DOHH2 (cell line): Measurements from ENCODE around the gene LDLRAD4.
"Not testable (repeated sequence)": the region's sequence is repeated elsewhere in the genome, so short reads cannot be mapped to it uniquely, and the experiment has no call there.

Experiments used
- H3F3A ChIP-seq: fragments of 200-600 bp; sonication (generic), shearing (Covaris generic); 2 replicates; pipeline ENCODE4 v1.6.0; 2016; ENCODE audit warnings: antibody characterized with exemption, mild to moderate bottlenecking; ENCODE audit not compliant: control insufficient read depth, insufficient read depth
- H3K27ac ChIP-seq: fragments of 200-600 bp; sonication (generic); 2 replicates; pipeline ENCODE4 v1.5.1; 2014; ENCODE audit warnings: low read depth, mild to moderate bottlenecking, low read length, moderate library complexity
- H3K27me3 ChIP-seq: fragments of 200-600 bp; sonication (generic); 2 replicates; pipeline ENCODE4 v1.6.1; 2014; ENCODE audit warnings: mild to moderate bottlenecking, low read length, mixed read lengths; ENCODE audit not compliant: control insufficient read depth
- H3K36me3 ChIP-seq: fragments of 200-600 bp; sonication (generic); 2 replicates; pipeline ENCODE4 v1.6.1; 2014; ENCODE audit warnings: mild to moderate bottlenecking, low read length, moderate library complexity, mixed read lengths; ENCODE audit not compliant: control insufficient read depth
- H3K4me1 ChIP-seq: fragments of 200-600 bp; sonication (generic); 2 replicates; pipeline ENCODE4 v1.6.1; 2014; ENCODE audit warnings: mild to moderate bottlenecking, low read length, mixed read lengths; ENCODE audit not compliant: control insufficient read depth
- H3K4me2 ChIP-seq: fragments of 200-600 bp; sonication (generic); 2 replicates; pipeline ENCODE4 v1.6.0; 2014; ENCODE audit warnings: mild to moderate bottlenecking, low read length, moderate library complexity
- H3K4me3 ChIP-seq: fragments of 200-600 bp; sonication (generic); 2 replicates; pipeline ENCODE4 v1.5.1; 2014; ENCODE audit warnings: mild to moderate bottlenecking, low read length, mixed read lengths
- H3K79me2 ChIP-seq: fragments of 200-600 bp; sonication (generic); 2 replicates; pipeline ENCODE4 v1.6.1; 2014; ENCODE audit warnings: mild to moderate bottlenecking, low read length, mixed read lengths; ENCODE audit not compliant: control insufficient read depth
- H3K9me2 ChIP-seq: fragments of 200-600 bp; sonication (generic); replicated peaks from 2 replicates; pipeline ENCODE4 v1.6.1; 2014; ENCODE audit warnings: mild to moderate bottlenecking, low read length, mixed read lengths; ENCODE audit not compliant: control insufficient read depth
- H3K9me3 ChIP-seq: fragments of 200-600 bp; sonication (generic); 2 replicates; pipeline ENCODE4 v1.6.1; 2014; ENCODE audit warnings: antibody characterized with exemption, low read length, mixed read lengths; ENCODE audit not compliant: control insufficient read depth, insufficient read depth
- H4K20me1 ChIP-seq: fragments of 200-600 bp; sonication (generic); 2 replicates; pipeline ENCODE4 v1.6.0; 2014; ENCODE audit warnings: low read depth, mild to moderate bottlenecking, antibody characterized with exemption, low read length, moderate library complexity; ENCODE audit not compliant: control insufficient read depth, insufficient read depth
- CTCF ChIP-seq: fragments of 200-600 bp; sonication (generic); IDR thresholded peaks from one replicate; pipeline ENCODE4 v1.5.1; 2014; ENCODE audit warnings: antibody characterized with exemption, mild to moderate bottlenecking, low read depth, low read length; ENCODE audit not compliant: poor library complexity, severe bottlenecking
- EZH2phosphoT487 ChIP-seq: fragments of 200-600 bp; sonication (generic); IDR thresholded peaks from 2 replicates; pipeline ENCODE4 v1.6.1; 2017; ENCODE audit warnings: borderline replicate concordance, mild to moderate bottlenecking, antibody characterized with exemption, low read length, moderate library complexity, mixed read lengths

Gene LDLRAD4

GRCh38 chr18:13688191-13689136 is 469.9 kb downstream of the LDLRAD4 start:
- no peak overlapping the region for H3K4me2 ChIP-seq
- no peaks in the 10 kb centered on the region for H3K36me3 ChIP-seq
- H3K9me3 ChIP-seq = no peaks in the 10 kb centered on the region
- H3K4me1 ChIP-seq = no peaks in the 10 kb centered on the region
- no peak for TF ChIP-seq EZH2phosphoT487
- H3K27ac ChIP-seq = no peak overlapping the region
- peaks cover 9% of the 10 kb centered on the region; the same call in 1 of the 2 replicates for H4K20me1 ChIP-seq
- H3F3A ChIP-seq = no peaks in the 10 kb centered on the region
- H3K27me3 ChIP-seq = no peaks in the 10 kb centered on the region
- H3K9me2 ChIP-seq = no peaks in the 10 kb centered on the region
- no peak overlapping the region for H3K4me3 ChIP-seq
- H3K79me2 ChIP-seq = peaks cover 88% of the 10 kb centered on the region

GRCh38 chr18:13690060-13690459 is 471.5 kb downstream of the LDLRAD4 start:
- H3K4me1 ChIP-seq, H3K36me3 ChIP-seq, H3K4me3 ChIP-seq, H3K9me3 ChIP-seq, H3K4me2 ChIP-seq, H3F3A ChIP-seq, H3K27ac ChIP-seq, H3K27me3 ChIP-seq, H4K20me1 ChIP-seq, H3K9me2 ChIP-seq: not testable (repeated sequence)
- peaks cover 84% of the 10 kb centered on the region for H3K79me2 ChIP-seq

- not testable (repeated sequence) for H3K4me1 ChIP-seq, H3K27ac ChIP-seq, H3K36me3 ChIP-seq, H3K27me3 ChIP-seq, H3K4me2 ChIP-seq, H3F3A ChIP-seq, H4K20me1 ChIP-seq, H3K9me2 ChIP-seq, H3K4me3 ChIP-seq, H3K9me3 ChIP-seq
- H3K79me2 ChIP-seq = peaks cover 78% of the 10 kb centered on the region
These were observed 476.8 kb downstream of the LDLRAD4 start for GRCh38 chr18:13695337-13695736.

GRCh38 chr18:13696961-13697360 is 478.4 kb downstream of the LDLRAD4 start:
- Histone ChIP-seq H3F3A (no peaks in the 10 kb centered on the region), H3K4me1 (peaks cover 11% of the 10 kb centered on the region), H3K4me2 (no peak overlapping the region), H3K79me2 (peaks cover 84% of the 10 kb centered on the region), H3K36me3 (peaks cover 7% of the 10 kb centered on the region), H3K27me3 (no peaks in the 10 kb centered on the region), H3K4me3 (no peak overlapping the region), H3K27ac (no peak overlapping the region), H3K9me3 (peaks cover 12% of the 10 kb centered on the region; the same call in 1 of the 2 replicates), H4K20me1 (no peaks in the 10 kb centered on the region), H3K9me2 (no peaks in the 10 kb centered on the region)
- no peak for TF ChIP-seq CTCF
- TF ChIP-seq EZH2phosphoT487 = no peak

GRCh38 chr18:13700153-13700552 is 481.6 kb downstream of the LDLRAD4 start:
- peaks cover 95% of the 10 kb centered on the region for H3K79me2 ChIP-seq
- no peaks in the 10 kb centered on the region for H3K9me2 ChIP-seq
- no peaks in the 10 kb centered on the region for H3K27me3 ChIP-seq
- H4K20me1 ChIP-seq = no peaks in the 10 kb centered on the region
- H3K4me3 ChIP-seq = no peak overlapping the region
- H3F3A ChIP-seq = no peaks in the 10 kb centered on the region
- H3K4me1 ChIP-seq = peaks cover 11% of the 10 kb centered on the region
- H3K27ac ChIP-seq = no peak overlapping the region
- H3K9me3 ChIP-seq = peaks cover 42% of the 10 kb centered on the region
- H3K36me3 ChIP-seq = peaks cover 19% of the 10 kb centered on the region
- no peak overlapping the region for H3K4me2 ChIP-seq
- TF ChIP-seq EZH2phosphoT487 (no peak), CTCF (no peak)
